HG03575 (cell line): ENCODE results near the gene KRTAP4-11.
"Not testable (repeated sequence)": the region's sequence is repeated elsewhere in the genome, so short reads cannot be mapped to it uniquely, and the experiment has no call there.

Experiments
- ATAC-seq: cut with Tn5 transposase; IDR thresholded peaks from one replicate; pipeline ENCODE4 v1.9.1; 2021; ENCODE audit not compliant: unreplicated experiment, insufficient number of reproducible peaks, low FRiP score; ENCODE audit errors: extremely low read depth

KRTAP4-11 gene

GRCh38 chr17:41117846-41118386, at the start of gene KRTAP4-11:
Gene KRTAP4-11, minus strand, starts transcription at chr17:41118373. Its CDS starts 58 bp downstream, at chr17:41118315.
- not testable (repeated sequence) for ATAC-seq

- ATAC-seq, result no peak
Observed at GRCh38 chr17:41167561-41167960, 49.4 kb upstream of the KRTAP4-11 start.

- no peak for ATAC-seq
Observed at GRCh38 chr17:41163828-41164227, 45.7 kb upstream of the KRTAP4-11 start.

- no peak for ATAC-seq
Observed at GRCh38 chr17:41160648-41161047, 42.5 kb upstream of the KRTAP4-11 start, which contains the start of gene KRTAP4-4. Gene KRTAP4-4, minus strand, starts transcription at chr17:41160748. Its CDS starts 57 bp downstream, at chr17:41160691.

- not testable (repeated sequence) for ATAC-seq
Observed at GRCh38 chr17:41160190-41160589, 42.0 kb upstream of the KRTAP4-11 start.

GRCh38 chr17:41153856-41154255, 35.7 kb upstream of the KRTAP4-11 start:
- ATAC-seq, result no peak

GRCh38 chr17:41151525-41151924, 33.4 kb upstream of the KRTAP4-11 start:
- ATAC-seq, result no peak

- no peak for ATAC-seq
Observed at GRCh38 chr17:41150026-41150425, 31.9 kb upstream of the KRTAP4-11 start.

- no peak for ATAC-seq
Observed at GRCh38 chr17:41149652-41149985, 31.4 kb upstream of the KRTAP4-11 start, which contains the start of gene KRTAP4-5. Gene KRTAP4-5, minus strand, starts transcription at chr17:41149825. Its CDS starts 58 bp downstream, at chr17:41149767.

- ATAC-seq, result not testable (repeated sequence)
Observed at GRCh38 chr17:41148971-41149651, 30.9 kb upstream of the KRTAP4-11 start.

GRCh38 chr17:41147531-41148204, 29.5 kb upstream of the KRTAP4-11 start:
- ATAC-seq, result no peak

GRCh38 chr17:41145261-41145660, 27.1 kb upstream of the KRTAP4-11 start:
- no peak for ATAC-seq

GRCh38 chr17:41144846-41145245, 26.7 kb upstream of the KRTAP4-11 start:
- ATAC-seq, result no peak

- ATAC-seq, result no peak
Observed at GRCh38 chr17:41141361-41141760, 23.2 kb upstream of the KRTAP4-11 start.

- no peak for ATAC-seq
Observed at GRCh38 chr17:41140360-41141131, 22.4 kb upstream of the KRTAP4-11 start, which contains the start of gene KRTAP4-6. Gene KRTAP4-6, minus strand, starts transcription at chr17:41140544. Its CDS starts 57 bp downstream, at chr17:41140487.

- not testable (repeated sequence) for ATAC-seq
Observed at GRCh38 chr17:41139865-41140264, 21.7 kb upstream of the KRTAP4-11 start.

GRCh38 chr17:41133880-41134735, 15.9 kb upstream of the KRTAP4-11 start:
- ATAC-seq, result no peak

GRCh38 chr17:41131979-41132378, 13.8 kb upstream of the KRTAP4-11 start:
- no peak for ATAC-seq
